LNCaP clone FGC (cell line): ENCODE measurements around the gene ASCC1.

Experiments
- DNase-seq: peaks from one replicate; pipeline ENCODE4 v3.0.0-alpha.2; 2011; ENCODE audit warnings: low read depth
- H3K4me3 ChIP-seq: 2 replicates; pipeline ENCODE4 v1.5.1; 2011; ENCODE audit warnings: mild to moderate bottlenecking, low read depth, low read length, control low read depth
- CTCF ChIP-seq: IDR thresholded peaks from 2 replicates; pipeline ENCODE4 v1.5.1; 2012; ENCODE audit warnings: mild to moderate bottlenecking; ENCODE audit not compliant: control insufficient read depth, insufficient read depth; ENCODE audit errors: extremely low read depth

The ASCC1 gene

GRCh38 chr10:72056113-72056512 is 160.0 kb downstream of the ASCC1 start:
- no peak for TF ChIP-seq CTCF
- DNase-seq: no peak
- H3K4me3 ChIP-seq: no peak overlapping the region

- TF ChIP-seq CTCF: no peak
- no peak overlapping the region for H3K4me3 ChIP-seq
- no peak for DNase-seq
Measured at GRCh38 chr10:72053690-72054089, 162.4 kb downstream of the ASCC1 start.

- no peak overlapping the region for H3K4me3 ChIP-seq
- no peak for DNase-seq
- TF ChIP-seq CTCF: no peak
Measured at GRCh38 chr10:72050873-72051272, 165.2 kb downstream of the ASCC1 start.

GRCh38 chr10:72049969-72050781 is 165.9 kb downstream of the ASCC1 start:
- no peak for TF ChIP-seq CTCF
- no peak overlapping the region for H3K4me3 ChIP-seq
- DNase-seq: no peak

GRCh38 chr10:72049472-72049871 is 166.6 kb downstream of the ASCC1 start:
- DNase-seq: no peak
- no peak overlapping the region for H3K4me3 ChIP-seq
- TF ChIP-seq CTCF: no peak

- DNase-seq: peak; percentile 86
- TF ChIP-seq CTCF: peak; percentile 100
- no peak overlapping the region for H3K4me3 ChIP-seq
Measured at GRCh38 chr10:72048450-72049124, 167.5 kb downstream of the ASCC1 start.
